Measurements from ENCODE around the gene IGSF11.
"Not testable (repeated sequence)": the region's sequence is repeated elsewhere in the genome, so short reads cannot be mapped to it uniquely, and the experiment has no call there.

The IGSF11 gene

DNA sequence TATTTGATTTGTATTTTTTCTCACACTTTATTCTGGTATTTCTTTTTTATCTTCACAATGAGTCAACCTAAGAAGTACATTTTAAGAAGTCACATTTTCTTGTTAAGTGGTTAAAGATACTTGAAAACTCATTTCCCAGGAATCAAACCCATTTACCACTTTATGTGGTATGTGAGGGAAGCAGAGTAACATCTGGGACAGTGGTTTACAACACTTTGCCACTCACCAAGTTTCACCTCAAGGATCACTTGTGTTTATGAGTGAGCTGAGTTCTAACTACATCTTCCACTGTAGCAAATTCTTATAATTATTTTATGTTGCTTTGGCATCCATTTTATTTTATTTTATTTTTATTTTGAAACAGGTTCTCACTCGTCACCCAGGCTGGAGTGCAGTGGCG lies 53.8 kb downstream of the IGSF11 start:
- DNase-seq (ENCODE audit: low read depth) = no peak
- H3K4me3 ChIP-seq (ENCODE audit: control insufficient read depth, low read depth, low read length) = no peak overlapping the region
- TF ChIP-seq, protein P1, sequence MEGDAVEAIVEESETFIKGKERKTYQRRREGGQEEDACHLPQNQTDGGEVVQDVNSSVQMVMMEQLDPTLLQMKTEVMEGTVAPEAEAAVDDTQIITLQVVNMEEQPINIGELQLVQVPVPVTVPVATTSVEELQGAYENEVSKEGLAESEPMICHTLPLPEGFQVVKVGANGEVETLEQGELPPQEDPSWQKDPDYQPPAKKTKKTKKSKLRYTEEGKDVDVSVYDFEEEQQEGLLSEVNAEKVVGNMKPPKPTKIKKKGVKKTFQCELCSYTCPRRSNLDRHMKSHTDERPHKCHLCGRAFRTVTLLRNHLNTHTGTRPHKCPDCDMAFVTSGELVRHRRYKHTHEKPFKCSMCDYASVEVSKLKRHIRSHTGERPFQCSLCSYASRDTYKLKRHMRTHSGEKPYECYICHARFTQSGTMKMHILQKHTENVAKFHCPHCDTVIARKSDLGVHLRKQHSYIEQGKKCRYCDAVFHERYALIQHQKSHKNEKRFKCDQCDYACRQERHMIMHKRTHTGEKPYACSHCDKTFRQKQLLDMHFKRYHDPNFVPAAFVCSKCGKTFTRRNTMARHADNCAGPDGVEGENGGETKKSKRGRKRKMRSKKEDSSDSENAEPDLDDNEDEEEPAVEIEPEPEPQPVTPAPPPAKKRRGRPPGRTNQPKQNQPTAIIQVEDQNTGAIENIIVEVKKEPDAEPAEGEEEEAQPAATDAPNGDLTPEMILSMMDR (IDR thresholded peaks at IDR 0.05; ENCODE audit: control insufficient read depth, insufficient read depth, low read depth, low read length, missing control alignments) = no peak

DNA sequence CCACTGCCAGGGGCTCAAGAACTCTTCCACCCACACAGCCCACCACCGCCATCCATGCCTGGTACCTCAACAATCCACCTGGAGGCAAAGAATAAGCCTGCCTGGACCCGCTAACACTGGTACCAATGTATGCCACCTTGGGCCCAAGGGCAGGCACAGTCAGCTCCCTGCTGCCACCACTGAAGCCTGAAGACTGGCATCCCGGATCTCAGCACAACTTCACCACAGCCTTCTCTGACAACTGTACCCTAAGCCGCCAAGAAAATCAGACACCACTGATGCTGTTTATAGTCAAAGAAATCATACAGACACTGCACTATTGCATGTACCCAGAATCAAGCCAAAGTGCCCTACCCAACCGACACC lies 56.3 kb downstream of the IGSF11 start:
- DNase-seq (ENCODE audit: low read depth) = no peak
- H3K4me3 ChIP-seq (ENCODE audit: control insufficient read depth, low read depth, low read length) = no peak overlapping the region
- TF ChIP-seq, protein P1 (IDR thresholded peaks at IDR 0.05; ENCODE audit: control insufficient read depth, insufficient read depth, low read depth, low read length, missing control alignments) = no peak

DNA sequence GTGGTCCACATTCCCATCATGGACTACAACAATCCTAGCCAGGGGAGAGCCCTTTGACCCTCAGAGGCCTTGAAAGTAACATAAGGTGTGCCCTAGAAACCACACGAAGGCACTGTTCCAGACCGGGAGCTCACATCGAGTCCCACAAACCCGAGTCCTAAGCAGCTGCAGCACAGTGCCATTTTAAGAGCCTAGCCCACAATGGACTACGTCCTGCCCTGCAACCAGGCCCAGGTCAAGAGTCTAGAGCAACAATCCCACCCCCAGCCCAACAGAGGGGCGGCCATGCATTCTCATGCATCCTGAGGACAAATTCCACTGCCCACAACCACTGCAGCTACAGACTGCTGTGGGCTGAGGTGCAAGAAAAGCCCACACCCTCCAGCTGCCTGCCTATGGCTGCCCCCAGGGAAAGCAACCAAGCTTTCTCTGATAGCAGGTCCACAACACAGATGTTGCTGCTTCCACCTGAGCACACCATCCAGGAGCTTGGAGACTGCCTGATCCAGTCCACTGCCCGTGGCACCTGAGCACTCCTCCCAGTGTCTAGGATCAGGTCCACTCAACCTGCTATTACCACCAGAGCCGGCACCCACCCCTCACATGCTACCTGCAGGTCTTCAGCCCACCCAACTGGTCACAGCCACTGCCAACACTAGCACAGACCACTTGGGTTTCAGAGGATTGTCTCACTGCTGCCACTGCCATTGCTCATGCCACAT lies 56.8 kb downstream of the IGSF11 start:
- DNase-seq (ENCODE audit: low read depth) = no peak
- TF ChIP-seq, protein P1 (IDR thresholded peaks at IDR 0.05; ENCODE audit: control insufficient read depth, insufficient read depth, low read depth, low read length, missing control alignments) = no peak

DNA sequence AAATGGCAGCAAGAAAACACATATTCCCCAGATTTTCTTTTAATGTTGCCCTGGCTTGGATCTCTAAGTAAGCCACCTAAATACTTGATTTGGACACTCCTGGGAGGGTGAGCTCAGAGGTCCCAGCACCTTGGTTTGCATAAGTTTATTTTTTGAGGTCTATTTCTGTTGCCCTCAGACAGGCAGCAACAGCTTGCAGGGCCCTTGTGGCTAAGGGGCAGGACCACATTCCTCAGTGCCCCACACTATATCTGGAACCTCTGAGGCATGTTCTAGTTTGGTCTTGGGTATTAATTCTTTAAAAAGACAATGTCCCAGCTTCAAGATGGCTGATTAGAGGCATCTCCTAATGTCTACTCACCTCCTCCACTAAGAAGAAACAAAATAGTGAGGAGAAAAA lies 57.5 kb downstream of the IGSF11 start:
- no peak for DNase-seq (ENCODE audit: low read depth)
- H3K4me3 ChIP-seq (ENCODE audit: control insufficient read depth, low read depth, low read length) = no peak overlapping the region
- TF ChIP-seq, protein P1 (IDR thresholded peaks at IDR 0.05; ENCODE audit: control insufficient read depth, insufficient read depth, low read depth, low read length, missing control alignments) = no peak

More for the DNA sequence above, 56.8 kb downstream of the IGSF11 start:
- no peak overlapping the region for H3K4me3 ChIP-seq (ENCODE audit: control insufficient read depth, low read depth, low read length)

DNA sequence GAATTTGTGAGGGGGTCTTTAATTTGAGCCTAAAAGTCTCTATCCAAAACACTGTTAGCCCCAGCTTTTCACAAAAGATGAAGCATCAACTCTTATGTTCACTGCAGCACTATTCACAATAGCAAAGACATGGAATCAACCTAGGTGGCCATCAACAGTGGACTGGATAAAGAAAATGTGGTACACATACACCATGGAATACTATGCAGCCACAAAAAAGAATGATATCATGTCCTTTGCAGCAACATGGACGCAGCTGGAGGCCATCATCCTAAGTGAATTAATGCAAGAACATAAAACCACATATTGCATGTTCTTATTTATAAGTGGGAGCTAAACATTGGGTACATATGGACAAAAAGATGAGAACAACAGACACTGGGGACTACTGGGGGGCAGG lies 59.2 kb downstream of the IGSF11 start:
- not testable (repeated sequence) for DNase-seq (ENCODE audit: low read depth)

DNA sequence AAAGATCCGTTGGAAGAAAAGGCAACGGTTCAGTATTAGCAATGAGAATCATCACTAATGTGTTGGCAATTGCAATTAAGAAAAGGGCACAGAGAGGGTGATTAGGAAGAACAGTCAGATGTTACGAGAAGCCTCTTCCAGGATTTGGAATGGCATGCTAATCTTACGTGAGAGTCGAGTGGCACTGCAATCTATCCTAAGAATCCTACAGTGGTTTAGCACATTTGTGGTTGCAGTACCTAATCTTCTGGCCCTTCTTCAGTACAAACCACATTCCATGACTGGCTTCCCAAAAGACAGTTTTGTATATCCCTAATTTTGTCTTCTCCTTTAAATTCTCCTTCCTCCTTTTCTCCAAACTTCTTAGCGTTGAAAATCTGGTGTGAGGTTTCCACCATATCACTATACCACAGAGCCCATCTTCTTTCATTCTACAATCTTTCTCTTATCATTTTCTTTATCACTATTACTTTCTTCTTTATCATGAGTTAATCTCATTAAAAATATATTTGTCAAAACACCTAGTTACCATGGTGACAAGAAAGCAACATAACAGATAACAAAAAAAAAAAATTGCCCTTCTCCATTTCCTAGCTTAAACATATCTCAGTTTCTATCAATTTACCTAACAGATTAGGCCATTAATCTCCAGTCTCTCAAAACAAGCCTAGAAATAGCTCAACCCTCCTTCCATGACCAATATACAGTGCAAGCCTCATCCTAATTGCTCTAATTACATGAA lies 60.1 kb downstream of the IGSF11 start:
- no peak overlapping the region for H3K4me3 ChIP-seq (ENCODE audit: control insufficient read depth, low read depth, low read length)
- DNase-seq (ENCODE audit: low read depth) = no peak
- TF ChIP-seq, protein P1 (IDR thresholded peaks at IDR 0.05; ENCODE audit: control insufficient read depth, insufficient read depth, low read depth, low read length, missing control alignments) = no peak

More for the DNA sequence above, 59.2 kb downstream of the IGSF11 start:
- not testable (repeated sequence) for H3K4me3 ChIP-seq (ENCODE audit: control insufficient read depth, low read depth, low read length)

DNA sequence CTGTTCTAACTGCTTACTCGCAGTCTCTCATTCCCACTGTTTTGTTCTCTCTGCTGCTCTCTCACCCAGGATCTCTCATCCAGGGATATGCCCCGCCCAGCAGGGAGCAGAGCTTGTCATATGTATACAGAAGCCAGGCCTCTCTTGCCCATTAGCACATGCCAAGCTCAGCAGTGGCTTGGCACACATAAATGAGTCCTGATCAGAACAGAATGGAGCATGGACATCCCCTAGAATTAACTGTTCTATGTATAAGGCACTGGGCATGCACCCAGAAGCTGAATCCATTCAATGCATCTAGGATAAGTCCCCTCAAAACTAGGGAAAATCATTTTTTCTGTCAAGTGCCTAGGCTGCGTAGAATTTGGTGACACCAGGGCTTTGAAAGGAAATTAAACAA lies 61.6 kb downstream of the IGSF11 start:
- TF ChIP-seq, protein P1 (IDR thresholded peaks at IDR 0.05; ENCODE audit: control insufficient read depth, insufficient read depth, low read depth, low read length, missing control alignments) = no peak
- H3K4me3 ChIP-seq (ENCODE audit: control insufficient read depth, low read depth, low read length) = no peak overlapping the region
- DNase-seq (ENCODE audit: low read depth) = no peak
